ENCODE results near the gene TRPM1.

Gene TRPM1

DNA sequence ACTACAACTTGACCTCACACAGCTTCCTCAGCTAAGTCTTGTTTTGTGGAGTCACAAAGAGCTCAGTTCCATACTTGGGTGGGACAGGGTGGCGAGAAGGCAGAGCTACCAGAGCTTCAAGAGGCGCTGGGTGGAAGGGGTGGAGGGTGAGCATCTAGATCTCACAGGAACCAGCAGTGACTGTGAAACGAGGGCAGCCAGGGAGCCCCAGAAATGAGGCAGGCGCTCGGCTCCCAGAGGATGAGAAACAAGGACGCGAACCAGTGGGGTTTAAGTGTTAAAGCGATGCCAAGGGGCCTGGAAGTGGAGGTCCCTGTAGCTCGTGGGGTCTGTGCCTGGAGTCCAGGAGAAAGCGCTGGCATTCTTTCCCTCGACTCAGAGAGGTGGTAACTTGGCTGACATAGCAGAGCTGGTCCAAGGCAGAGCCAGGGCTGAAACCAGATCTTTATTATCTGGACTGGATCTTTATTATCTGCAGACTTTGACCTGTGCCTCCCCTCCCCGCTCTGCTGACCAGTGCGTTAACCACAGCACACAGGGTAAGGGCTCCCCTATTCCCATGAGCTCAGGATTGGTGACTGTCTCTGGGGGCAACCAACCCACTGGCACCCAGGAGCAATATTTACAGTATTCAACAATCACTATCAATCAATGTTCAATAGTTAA lies 26.2 kb upstream of the TRPM1 start:
- no peak for DNase-seq (ENCODE audit: low read depth)

DNA sequence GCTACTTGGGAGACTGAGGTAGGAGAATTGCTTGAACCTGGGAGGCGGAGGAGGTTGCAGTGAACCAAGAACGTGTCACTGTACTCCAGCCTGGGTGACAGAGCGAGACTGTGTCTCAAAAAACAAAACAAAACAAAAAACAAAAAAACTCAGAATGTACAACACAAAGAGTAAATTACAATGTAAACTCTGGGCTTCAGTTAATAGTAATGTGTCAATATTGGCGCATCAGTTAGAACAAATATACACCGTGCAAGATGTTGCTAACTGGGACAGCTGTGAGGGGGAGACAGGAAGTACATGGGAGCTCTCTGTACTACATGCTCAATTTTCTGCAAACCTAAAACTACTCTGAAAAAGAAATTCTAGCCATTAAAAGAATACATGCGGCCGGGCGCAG lies 23.5 kb upstream of the TRPM1 start:
- in situ Hi-C loops (cut with HindIII; ENCODE audit: low sequenced_read_pairs): no loop called here
- no peak overlapping the region for H3K4me3 ChIP-seq (ENCODE audit: low read depth, low read length)
- TF ChIP-seq, protein P1, sequence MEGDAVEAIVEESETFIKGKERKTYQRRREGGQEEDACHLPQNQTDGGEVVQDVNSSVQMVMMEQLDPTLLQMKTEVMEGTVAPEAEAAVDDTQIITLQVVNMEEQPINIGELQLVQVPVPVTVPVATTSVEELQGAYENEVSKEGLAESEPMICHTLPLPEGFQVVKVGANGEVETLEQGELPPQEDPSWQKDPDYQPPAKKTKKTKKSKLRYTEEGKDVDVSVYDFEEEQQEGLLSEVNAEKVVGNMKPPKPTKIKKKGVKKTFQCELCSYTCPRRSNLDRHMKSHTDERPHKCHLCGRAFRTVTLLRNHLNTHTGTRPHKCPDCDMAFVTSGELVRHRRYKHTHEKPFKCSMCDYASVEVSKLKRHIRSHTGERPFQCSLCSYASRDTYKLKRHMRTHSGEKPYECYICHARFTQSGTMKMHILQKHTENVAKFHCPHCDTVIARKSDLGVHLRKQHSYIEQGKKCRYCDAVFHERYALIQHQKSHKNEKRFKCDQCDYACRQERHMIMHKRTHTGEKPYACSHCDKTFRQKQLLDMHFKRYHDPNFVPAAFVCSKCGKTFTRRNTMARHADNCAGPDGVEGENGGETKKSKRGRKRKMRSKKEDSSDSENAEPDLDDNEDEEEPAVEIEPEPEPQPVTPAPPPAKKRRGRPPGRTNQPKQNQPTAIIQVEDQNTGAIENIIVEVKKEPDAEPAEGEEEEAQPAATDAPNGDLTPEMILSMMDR (IDR thresholded peaks at IDR 0.05; ENCODE audit: low read depth, low read length, missing control alignments): no peak
- no peak for DNase-seq (ENCODE audit: low read depth)

More for the DNA sequence above, 26.2 kb upstream of the TRPM1 start:
- in situ Hi-C loops (cut with HindIII; ENCODE audit: low sequenced_read_pairs): no loop called here
- no peak overlapping the region for H3K4me3 ChIP-seq (ENCODE audit: low read depth, low read length)
- TF ChIP-seq, protein P1 (IDR thresholded peaks at IDR 0.05; ENCODE audit: low read depth, low read length, missing control alignments): no peak

DNA sequence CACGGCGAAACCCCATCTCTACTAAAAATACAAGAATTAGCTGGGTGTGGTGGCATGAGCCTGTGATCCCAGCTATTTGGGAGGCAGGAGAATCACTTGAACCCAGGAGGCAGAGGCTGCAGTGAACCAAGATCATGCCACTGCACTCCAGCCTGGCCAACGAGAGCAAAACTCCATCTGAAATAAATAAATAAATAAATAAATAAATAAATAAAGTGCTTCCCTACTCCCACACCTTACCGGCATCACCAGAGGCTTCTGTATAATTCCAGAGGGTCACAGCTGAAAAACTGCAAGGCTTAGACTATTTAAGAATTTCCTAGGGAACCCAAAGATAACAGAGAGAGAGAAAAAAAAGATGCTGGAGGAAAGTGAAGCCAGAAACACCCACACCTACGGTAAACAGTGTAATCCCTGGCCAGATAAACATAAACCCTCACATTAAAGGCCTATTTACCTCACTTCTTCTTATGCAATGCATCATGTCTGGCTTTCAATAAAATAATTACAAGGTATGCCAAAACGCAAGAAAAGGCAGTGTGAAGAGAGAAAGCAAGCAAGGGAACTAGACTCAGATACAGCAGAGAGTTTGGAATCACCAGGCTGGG lies 15.0 kb upstream of the TRPM1 start:
- H3K4me3 ChIP-seq (ENCODE audit: low read depth, low read length): no peak overlapping the region
- in situ Hi-C loops (cut with HindIII; ENCODE audit: low sequenced_read_pairs): no loop called here
- no peak for DNase-seq (ENCODE audit: low read depth)
- TF ChIP-seq, protein P1 (IDR thresholded peaks at IDR 0.05; ENCODE audit: low read depth, low read length, missing control alignments): no peak

DNA sequence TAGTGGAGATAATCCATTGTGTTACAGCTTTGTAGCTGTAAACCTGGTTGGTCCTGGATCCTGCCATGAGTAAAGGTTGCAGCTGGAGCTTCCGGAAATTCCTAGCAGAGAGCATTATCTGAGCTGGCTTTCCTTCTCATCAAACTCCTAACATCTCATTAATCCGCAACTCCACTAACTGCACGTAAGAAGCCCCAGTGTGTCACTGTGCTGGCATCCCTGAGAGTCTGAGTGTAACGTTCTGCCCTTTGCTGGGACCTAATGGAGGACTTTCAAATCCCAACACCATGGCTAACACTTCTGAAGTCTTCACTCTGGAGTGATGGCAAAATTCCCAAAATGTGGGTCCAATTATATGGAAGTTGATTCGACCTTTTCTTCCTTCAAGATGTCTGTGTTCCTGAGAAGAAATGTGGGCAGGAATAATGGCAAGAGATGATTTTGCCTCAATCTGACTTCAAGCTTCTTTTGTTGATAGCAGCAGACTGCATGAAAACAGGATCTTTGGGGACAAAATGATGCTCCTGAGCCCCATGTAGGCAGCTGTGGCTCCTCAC lies 9.6 kb upstream of the TRPM1 start:
- TF ChIP-seq, protein P1 (IDR thresholded peaks at IDR 0.05; ENCODE audit: low read depth, low read length, missing control alignments): no peak
- no peak for DNase-seq (ENCODE audit: low read depth)
- in situ Hi-C loops (cut with HindIII; ENCODE audit: low sequenced_read_pairs): loop anchor here (5.0 kb wide), 1 partner anchor 89 kb away; no protein-coding TSS in a partner anchor
- H3K4me3 ChIP-seq (ENCODE audit: low read depth, low read length): no peak overlapping the region

DNA sequence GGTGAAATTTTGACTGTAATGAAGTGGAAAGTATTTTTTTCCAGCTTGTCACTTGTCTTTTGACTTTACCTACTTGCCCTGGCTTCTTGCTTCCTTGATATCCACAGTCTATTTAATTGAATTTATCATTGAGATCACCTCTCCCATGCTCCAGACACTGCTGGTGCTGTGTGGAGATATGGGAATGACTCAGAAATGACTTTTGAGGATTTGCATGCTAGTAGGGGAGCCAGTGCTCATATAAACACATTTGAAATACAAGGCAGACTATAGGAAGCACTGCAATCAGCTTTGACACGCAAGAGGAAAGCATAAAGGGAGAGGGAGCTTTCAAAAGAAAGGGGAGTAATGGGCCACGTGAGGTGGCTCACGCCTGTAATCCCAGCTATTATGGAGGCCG lies 7.3 kb upstream of the TRPM1 start:
- no peak overlapping the region for H3K4me3 ChIP-seq (ENCODE audit: low read depth, low read length)
- in situ Hi-C loops (cut with HindIII; ENCODE audit: low sequenced_read_pairs): no loop called here
- TF ChIP-seq, protein P1 (IDR thresholded peaks at IDR 0.05; ENCODE audit: low read depth, low read length, missing control alignments): no peak
- DNase-seq (ENCODE audit: low read depth): no peak

DNA sequence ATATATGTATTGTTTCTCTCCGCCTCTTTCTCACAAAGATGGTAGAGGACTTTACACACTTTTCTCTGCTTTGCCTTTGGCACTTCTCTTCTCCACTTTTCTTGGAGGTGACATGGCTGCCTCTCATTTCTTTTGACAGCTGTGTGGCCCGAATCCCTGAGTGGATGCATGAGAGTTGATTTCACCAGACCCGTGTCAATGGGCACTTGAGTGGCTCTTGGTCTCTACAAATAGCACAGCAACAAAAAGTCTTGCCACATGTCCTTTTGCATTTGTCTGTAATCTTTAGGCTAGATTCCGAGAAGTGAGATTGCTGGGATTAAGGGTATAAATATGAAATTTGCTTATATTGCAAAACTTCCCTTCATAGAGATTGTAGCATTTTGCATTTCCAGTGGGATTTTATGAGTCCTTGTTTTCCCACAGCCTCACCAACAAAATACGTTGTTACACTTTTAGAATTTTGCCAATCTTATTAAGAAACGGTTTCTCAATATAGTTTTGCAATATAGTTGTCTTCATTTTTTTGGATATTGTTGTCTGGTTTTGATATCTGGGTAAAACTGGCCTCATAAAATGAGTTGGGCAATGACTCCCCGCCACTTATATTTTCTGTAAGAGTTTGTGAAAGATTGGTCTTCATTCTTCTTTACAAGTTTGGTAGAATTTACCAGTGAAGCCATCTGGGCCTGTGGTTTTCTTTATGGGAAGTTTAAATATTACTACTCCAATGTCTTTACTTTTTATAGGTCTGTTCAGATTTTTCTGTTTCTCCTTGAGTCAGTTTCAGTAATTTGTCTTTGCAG lies 5.2 kb upstream of the TRPM1 start:
- in situ Hi-C loops (cut with HindIII; ENCODE audit: low sequenced_read_pairs): no loop called here
- no peak for DNase-seq (ENCODE audit: low read depth)
- TF ChIP-seq, protein P1 (IDR thresholded peaks at IDR 0.05; ENCODE audit: low read depth, low read length, missing control alignments): no peak

More for the DNA sequence above, 5.2 kb upstream of the TRPM1 start:
- no peak overlapping the region for H3K4me3 ChIP-seq (ENCODE audit: low read depth, low read length)

Measured in astrocyte of the cerebellum (primary cell).